ENCODE measurements around the gene PAX6. TPM values are rescaled to one million over a fixed set of nuclear protein-coding genes. Genes with fewer than 3 reads are reported as not detected.
A peak's percentile ranks its signal among the peaks of the same experiment; 100 is the strongest.

PAX6 gene
- total RNA-seq, 1 experiment from 2014 or later, result 0.43 TPM

GRCh38 chr11:31834237-31834636, 23.1 kb upstream of the PAX6 start:
- POLR2A ChIA-PET, result no interaction called here
- no peaks in the 10 kb centered on the region for H3K36me3 ChIP-seq (ENCODE audit: control insufficient read depth, insufficient read depth, low read length)
- Mint-ChIP-seq H3K9me3 (ENCODE audit: unreplicated experiment) (no peaks in the 10 kb centered on the region), H3K36me3 (ENCODE audit: insufficient read depth, unreplicated experiment) (no peaks in the 10 kb centered on the region), H3K27ac (ENCODE audit: unreplicated experiment) (no peak overlapping the region), H3K27me3 (ENCODE audit: insufficient read depth, unreplicated experiment) (peaks cover 6% of the 10 kb centered on the region), H3K4me3 (ENCODE audit: unreplicated experiment) (no peak overlapping the region), H3K4me1 (ENCODE audit: low read depth, unreplicated experiment) (no peaks in the 10 kb centered on the region)
- CTCF ChIA-PET, result no interaction called here
- no peaks in the 10 kb centered on the region; the same call in 1 of the 2 replicates for H3K27me3 ChIP-seq (replicated peaks; ENCODE audit: control insufficient read depth, insufficient read depth, low read length)
- DNase-seq, result no peak
- intact Hi-C loops (cut with micrococcal nuclease; ENCODE audit: unreplicated experiment), result no loop called here
- H3K9me3 ChIP-seq, result no peaks in the 10 kb centered on the region
- no TSS peak for BruUV-seq (replicated peaks)
- no peak overlapping the region for H3K4me3 ChIP-seq (ENCODE audit: low read depth, low read length)
- peak; percentile 13 to 16 for TF ChIP-seq CTCF (IDR thresholded peaks at IDR 0.05; ENCODE audit: insufficient read depth in 1 of 2, low read depth in 1 of 2, low read length in 1 of 2, severe bottlenecking in 1 of 2, unreplicated experiment in 1 of 2)
- no peaks in the 10 kb centered on the region for H3K4me1 ChIP-seq

- POLR2A ChIA-PET, result no interaction called here
- CTCF ChIA-PET, result no interaction called here
These were observed 19.3 kb upstream of the PAX6 start for GRCh38 chr11:31830406-31830805.

GRCh38 chr11:31828217-31828616, 17.1 kb upstream of the PAX6 start:
- H3K4me3 ChIP-seq (ENCODE audit: low read depth, low read length), result no peak overlapping the region
- ChIA-PET CTCF (no interaction called here), POLR2A (no interaction called here)
- H3K9me3 ChIP-seq, result no peaks in the 10 kb centered on the region
- H3K36me3 ChIP-seq (ENCODE audit: control insufficient read depth, insufficient read depth, low read length), result no peaks in the 10 kb centered on the region
- H3K27me3 ChIP-seq (replicated peaks; ENCODE audit: control insufficient read depth, insufficient read depth, low read length), result no peaks in the 10 kb centered on the region; the same call in 1 of the 2 replicates
- Mint-ChIP-seq H3K36me3 (ENCODE audit: insufficient read depth, unreplicated experiment) (no peaks in the 10 kb centered on the region), H3K27ac (ENCODE audit: unreplicated experiment) (no peak overlapping the region), H3K4me1 (ENCODE audit: low read depth, unreplicated experiment) (no peaks in the 10 kb centered on the region), H3K27me3 (ENCODE audit: insufficient read depth, unreplicated experiment) (peaks cover 11% of the 10 kb centered on the region), H3K4me3 (ENCODE audit: unreplicated experiment) (no peak overlapping the region), H3K9me3 (ENCODE audit: unreplicated experiment) (no peaks in the 10 kb centered on the region)
- DNase-seq, result no peak
- no peak for TF ChIP-seq CTCF (IDR thresholded peaks at IDR 0.05; ENCODE audit: insufficient read depth in 1 of 2, low read depth in 1 of 2, low read length in 1 of 2, severe bottlenecking in 1 of 2, unreplicated experiment in 1 of 2)
- no TSS peak for BruUV-seq (replicated peaks)
- intact Hi-C loops (cut with micrococcal nuclease; ENCODE audit: unreplicated experiment), result no loop called here
- H3K4me1 ChIP-seq, result no peaks in the 10 kb centered on the region

More at GRCh38 chr11:31830406-31830805, 19.3 kb upstream of the PAX6 start:
- Histone ChIP-seq H3K27me3 (replicated peaks; ENCODE audit: control insufficient read depth, insufficient read depth, low read length) (no peaks in the 10 kb centered on the region; the same call in 1 of the 2 replicates), H3K4me3 (ENCODE audit: low read depth, low read length) (no peak overlapping the region), H3K36me3 (ENCODE audit: control insufficient read depth, insufficient read depth, low read length) (no peaks in the 10 kb centered on the region), H3K4me1 (no peaks in the 10 kb centered on the region), H3K9me3 (no peaks in the 10 kb centered on the region)
- Mint-ChIP-seq H3K27ac (ENCODE audit: unreplicated experiment) (no peak overlapping the region), H3K27me3 (ENCODE audit: insufficient read depth, unreplicated experiment) (peaks cover 11% of the 10 kb centered on the region), H3K4me3 (ENCODE audit: unreplicated experiment) (no peak overlapping the region), H3K4me1 (ENCODE audit: low read depth, unreplicated experiment) (no peaks in the 10 kb centered on the region), H3K36me3 (ENCODE audit: insufficient read depth, unreplicated experiment) (no peaks in the 10 kb centered on the region), H3K9me3 (ENCODE audit: unreplicated experiment) (no peaks in the 10 kb centered on the region)
- no peak for DNase-seq
- no peak for TF ChIP-seq CTCF (IDR thresholded peaks at IDR 0.05; ENCODE audit: insufficient read depth in 1 of 2, low read depth in 1 of 2, low read length in 1 of 2, severe bottlenecking in 1 of 2, unreplicated experiment in 1 of 2)
- intact Hi-C loops (cut with micrococcal nuclease; ENCODE audit: unreplicated experiment), result no loop called here
- BruUV-seq (replicated peaks), result no TSS peak
